Measurements from ENCODE around the gene CSRP2.

The CSRP2 gene

DNA sequence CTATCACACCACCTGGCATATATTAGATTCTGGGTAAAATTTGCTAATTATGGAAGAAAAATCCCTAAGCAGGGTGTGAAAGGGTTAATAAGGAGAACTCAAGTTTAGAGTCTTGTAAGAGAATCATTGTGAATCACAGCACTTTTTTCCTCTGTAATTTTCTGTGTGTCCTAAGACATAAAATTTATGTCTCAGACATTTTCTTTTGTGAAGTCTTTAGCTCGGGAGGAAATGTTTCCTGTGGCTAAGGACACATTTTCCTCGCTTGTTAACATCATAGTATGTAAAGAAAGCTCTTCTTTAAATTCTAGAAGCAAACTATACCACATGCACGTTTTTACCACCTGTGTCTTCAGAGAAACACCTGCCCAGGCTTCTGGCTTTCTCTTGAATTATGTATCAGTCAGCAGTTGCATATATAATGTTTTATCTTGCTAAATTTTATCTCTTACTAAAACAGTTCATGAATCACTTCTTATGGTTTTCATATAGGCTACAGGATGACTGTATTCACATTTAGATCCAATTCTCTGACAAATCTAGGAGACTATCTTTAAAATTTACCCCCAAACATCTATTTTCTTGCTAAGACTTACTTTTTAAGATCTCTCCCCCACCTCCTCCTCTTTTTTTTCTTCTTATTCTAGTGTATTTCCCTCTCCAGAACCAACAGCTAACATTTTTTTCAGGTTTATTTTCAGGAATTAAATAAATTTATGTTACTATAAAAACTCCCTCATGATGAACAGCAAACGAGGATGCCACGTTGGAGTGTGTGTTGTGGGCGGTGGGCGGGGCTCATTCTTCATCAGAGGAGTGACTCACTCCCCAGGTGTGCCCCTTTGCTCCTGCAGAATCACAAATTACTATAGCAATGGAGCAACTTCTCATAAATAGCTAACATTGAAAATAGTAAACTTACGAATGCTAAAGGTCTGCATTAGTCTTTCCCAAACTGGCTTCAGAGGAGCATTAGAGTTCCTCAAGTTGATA, 11.6 kb upstream of the CSRP2 start:
- DNase-seq = peak; percentile 34

DNA sequence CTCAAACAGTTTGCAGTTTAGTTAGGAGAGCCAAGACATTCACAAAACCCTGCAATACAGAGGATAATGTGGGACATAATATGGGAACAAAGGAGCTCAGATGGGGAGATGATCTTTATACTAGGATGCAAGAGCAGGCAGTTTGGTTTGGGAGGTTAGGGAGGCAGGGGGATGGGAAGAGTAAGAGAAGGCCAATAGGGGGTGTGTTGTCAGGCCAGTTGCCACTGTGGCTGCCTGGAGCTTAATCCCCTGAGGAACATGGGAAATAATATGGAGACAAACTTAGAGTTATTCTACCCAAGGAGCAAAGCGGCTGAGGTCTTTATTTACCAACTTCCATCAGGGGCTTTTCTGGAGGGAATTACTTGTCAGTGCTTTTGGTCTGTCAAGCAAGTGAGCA, 10.0 kb upstream of the CSRP2 start:
- no peak for DNase-seq

DNA sequence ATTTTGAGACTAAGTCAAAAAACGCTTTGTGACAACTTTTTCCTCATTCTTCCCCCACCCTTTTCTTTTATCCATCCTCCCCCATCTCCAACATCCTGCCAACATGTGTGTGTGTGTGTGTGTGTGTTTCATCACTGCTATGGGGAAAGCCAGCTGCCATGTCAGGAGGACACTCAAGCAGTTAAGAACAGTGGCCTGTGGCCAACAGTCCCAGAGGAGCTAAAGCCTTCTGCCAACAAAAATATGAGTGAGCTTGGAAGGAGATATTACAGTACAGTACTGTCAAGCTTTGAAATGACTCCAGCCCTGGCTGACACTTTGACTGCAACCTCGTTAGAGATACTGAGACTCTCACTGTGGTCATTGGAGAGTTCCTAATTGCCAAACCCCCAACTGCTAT, 5.0 kb upstream of the CSRP2 start:
- DNase-seq = no peak

DNA sequence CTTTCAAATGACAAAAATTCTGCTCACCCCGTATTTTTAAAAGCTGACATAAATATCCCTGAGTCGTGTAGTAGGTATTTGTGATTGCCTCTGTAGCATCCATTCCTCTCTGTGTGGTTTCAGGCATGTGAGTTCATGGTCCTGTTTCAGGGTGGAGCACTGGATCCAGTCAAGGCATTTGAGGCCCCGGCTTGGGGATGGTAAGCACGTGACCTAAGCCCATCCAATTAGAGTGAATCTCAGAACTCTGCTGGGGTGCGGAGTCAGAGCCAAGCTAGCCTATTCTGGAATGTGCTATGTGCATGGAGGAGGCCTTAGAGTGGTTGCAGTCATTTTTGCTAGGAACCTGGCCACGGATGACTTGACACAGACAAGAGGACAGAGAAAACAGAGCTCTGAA, 4.3 kb upstream of the CSRP2 start:
- DNase-seq = no peak

DNA sequence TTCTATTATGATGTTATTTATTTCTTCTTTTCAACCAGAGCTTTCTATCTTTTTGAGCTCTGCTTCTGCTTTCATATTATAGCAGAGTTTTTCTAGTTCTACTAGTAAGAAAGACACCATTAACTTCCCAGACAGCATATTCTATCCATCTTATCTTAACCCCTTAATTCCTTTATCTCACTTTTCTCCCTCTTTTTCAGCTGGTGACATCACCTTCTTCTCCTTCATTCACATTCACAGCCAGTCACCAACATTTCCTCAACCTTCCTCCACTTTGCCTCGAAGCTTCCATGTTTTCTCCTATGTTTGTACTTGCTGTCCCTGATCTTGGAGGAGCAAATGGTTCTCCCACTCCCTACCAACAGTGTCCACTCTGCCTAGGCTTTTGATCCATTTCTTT, 3.5 kb upstream of the CSRP2 start:
- DNase-seq = no peak

DNA sequence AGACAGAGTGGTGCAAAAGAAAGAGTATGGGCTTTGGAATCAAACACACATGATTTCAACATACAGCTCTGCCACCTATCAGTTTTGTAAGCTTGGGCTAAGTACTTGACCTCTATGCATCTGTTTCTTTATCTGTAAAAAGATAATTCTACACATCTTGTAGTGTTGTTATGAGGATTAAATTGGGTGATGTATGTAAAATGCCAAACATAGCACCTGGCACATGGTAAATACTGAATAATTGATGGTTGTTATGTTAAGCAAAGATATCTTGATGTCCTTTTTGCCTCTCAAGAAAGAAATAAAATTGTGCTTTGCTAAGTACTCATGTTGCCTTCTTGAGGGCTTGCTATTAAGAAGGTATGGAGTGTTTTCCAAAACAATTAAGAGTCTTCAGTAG, 2.3 kb upstream of the CSRP2 start:
- DNase-seq = no peak

DNA sequence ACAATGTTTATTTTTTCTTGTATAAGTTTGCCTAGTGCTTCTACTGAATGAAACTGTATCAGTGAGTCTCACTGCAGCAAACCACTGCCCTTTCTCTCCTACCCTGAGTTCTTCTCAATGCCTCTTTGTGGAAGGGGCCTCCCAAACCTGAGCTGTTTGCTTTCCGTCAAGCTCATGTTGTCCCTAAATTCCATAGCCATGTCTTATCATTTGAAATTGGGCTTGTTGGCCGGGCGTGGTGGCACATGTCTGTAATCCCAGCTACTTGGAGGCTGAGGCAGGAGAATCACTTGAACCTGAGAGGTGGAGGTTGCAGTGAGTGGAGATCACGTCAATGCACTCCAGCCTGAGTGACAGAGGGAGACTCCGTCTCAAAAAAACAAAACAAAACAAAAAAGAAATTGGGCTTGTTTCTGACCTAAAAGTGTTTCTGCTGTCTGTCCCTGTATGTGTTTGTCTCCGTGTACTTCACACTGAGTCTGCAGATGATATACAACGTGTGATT, 1.8 kb upstream of the CSRP2 start:
- no peak for DNase-seq

DNA sequence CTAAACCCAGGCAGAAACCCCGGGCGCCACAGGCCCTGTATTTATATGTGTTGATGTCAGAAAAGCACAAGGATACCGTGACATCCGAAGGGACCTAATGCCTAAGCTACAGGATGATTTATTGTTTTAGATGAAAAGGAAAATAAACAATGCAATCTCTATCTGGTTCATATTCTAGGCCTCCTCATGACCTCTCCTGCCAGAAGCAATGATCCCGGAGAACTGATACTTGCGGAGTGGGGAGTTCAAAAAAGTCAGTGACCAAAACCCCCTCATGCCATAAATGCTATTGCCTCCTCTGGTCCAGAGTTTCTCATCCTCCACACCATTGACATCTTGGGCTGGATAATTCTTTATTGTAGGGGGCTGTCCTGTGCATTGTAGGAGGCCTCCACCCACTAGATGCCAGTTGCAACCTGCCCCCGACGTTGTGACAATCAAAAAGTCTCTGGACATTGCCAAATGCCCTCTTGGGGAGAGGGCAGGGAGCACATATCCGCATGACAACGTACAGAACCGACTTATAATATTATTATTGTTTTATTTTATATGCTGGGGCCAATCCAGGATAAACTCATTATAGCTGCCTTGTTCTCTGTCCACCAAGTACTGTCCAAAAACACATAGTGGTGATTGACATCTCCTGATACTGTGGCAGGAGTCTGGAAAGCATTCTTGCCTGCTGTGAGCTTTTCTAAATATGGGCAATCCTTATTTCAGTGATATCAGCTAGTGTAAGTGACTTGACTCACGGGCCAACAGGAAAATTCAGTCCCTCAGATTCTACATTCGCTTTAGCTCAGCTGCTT, 1.1 kb upstream of the CSRP2 start:
- DNase-seq = no peak

DNA sequence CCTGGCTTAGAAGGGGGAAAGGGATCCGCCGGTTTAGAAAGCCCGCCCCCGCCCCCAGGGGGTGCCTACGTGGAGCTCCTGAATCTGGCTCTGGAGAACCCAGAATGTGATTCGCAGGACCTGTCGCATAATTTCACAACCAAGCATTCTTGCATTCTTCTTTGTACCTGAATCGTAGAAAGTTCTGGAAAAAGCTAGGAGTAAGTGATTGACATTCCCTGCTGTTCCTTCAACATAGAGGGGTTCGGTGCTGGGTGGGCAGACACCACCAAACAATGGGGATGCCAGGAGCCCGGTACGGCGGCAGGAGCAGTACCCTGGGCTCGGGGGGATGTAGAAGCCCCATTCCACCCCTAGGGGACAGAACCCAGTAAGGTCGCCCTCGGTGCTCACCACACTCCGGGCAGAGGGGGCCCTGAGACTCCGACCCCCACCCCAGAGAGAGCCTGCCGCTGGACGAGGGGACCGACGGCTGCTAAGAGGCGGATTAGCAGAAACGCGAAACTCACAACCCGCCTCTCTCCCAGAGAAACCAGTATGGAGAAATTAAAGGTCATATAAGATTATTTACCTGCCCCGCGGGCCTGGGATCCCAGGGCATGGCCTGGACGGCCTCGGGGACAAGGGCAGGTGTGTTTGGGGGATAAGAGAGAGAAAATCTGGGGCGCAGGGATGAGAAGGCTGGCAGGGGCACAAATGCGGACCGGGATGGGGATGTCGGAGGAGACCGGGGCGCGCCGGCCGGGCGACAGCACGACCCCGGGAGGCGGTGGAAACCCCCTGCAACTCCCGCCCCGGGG, 520 bp downstream of the CSRP2 start:
- DNase-seq = peak; percentile 6

DNA sequence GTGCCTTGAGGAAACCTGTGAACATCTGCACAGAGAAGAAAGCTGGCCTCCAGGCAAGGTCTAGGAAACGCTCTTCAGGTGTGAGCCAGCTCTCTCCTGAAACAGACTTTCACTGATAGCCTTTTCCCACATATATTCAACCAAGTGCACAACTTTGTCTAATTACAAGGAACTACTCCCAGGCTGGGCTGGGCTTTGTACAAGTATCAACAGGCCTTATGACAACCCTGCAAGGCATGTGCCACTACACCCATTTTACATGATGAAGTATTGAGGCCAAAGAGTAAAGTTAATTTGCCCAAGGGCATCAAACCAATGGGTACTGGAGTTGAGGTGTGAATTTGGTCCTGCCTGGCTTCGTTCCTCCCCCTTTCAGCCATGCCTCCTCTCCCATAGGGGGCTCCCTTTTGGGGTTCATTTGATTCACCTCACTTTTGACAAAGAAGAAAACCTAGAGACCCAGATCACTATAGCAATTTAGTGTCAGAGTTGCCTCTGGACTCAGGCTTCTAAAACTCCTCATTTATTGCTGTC, 2.1 kb downstream of the CSRP2 start:
- DNase-seq = no peak

DNA sequence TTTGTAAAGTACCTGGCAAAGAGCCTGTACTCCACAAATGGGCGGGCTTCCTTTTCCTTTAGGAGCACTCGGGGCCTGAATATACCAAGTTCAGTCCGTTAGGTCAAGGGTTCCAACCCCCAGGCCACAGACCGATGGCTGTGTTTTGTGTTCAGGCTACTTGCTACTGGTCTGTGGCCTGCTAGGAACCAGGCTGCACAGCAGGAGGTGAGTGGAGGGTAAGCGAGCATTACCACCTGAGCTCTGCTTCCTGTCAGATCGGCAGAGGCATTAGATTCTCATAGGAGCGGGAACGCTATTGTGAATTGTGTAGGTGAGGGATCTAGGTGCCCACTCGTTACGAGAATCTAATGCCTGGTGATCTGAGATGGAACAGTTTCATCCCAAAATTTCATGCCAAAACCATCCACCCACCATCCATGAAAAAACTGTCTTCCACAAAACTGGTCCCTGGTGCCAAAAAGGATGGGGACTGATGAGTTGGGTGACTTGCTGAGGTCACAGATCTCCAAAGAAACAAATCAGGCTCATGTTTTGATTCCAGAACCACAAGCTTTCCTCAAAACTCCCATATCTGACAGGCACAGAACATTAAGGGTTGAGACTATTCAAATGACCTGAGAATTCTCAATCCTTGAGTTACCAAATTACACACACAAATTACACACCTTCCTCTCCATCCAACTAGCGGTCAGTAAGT, 4.2 kb downstream of the CSRP2 start:
- no peak for DNase-seq

DNA sequence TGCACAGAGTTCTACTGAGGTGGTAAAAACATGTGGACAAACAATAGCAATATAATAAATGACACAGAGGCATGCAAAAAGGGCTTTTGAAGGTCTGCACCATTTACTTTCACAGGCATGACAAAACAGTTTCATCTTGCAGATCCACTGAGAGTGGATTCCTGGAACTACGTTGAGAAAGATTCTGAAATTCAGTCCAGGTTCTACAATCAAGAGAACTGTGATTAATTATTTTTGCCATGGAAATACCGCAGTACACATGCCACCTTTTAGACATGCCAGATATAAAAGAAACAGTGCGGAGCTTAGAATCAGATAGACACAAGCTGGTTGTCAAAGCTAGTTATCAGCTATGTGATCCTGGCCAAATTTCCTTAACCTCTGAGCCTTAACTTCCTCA, 4.8 kb downstream of the CSRP2 start:
- DNase-seq = no peak

DNA sequence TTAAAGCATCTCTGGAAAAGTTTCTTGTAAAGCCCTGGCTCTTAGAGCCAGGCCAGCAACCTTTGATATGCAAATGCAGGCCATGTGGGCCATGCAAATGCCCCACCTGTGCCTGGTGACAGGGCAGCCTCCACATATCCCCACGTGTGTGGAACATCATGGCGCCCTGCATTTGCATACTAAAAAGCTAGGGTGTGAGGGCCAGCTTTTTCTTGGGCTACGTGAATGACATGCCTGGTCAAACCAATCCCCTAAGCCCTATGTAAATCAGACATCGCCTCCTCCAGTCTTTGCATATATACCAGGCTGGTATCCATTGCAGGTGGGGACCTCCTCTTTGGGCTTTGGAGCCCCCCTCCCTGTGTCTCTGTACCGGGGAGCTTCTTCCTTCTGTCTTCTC, 6.4 kb downstream of the CSRP2 start:
- no peak for DNase-seq

DNA sequence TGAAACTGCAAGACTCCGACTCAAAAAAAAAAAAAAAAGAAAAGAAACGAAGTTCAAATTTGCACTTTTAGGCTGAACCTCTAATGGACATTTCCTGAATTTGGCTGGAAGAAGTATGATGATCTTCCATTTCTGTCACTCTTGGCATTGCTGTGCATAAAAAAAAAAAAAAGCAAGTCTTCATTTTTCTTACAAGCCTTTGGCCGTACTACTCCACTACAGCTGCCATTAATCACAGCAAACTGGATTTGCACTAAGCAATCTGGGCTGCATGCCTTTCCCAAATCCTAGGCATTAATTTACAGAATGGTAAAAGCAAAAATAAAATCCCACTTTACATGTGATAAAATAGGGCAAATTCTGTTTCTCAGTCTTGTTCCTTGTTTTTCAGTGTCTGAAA, 7.1 kb downstream of the CSRP2 start:
- no peak for DNase-seq

DNA sequence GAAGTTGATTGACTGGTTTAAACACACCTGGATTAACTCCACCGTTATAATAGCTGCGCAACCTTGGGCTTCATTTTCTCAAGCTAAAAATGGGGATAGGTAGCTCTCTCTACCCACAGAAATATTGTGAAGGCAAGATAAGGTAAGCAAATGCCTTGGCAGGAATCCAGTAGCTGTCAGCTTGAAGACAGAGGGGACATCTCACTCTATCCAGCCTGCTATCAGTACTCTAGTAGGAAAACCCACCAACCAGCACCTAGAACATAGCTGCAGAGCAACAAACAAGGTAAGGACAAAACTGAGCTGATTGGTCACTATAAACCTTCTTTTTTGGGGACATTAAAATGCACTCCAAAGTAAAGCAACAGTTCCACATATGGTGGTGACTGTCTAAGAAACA, 7.7 kb downstream of the CSRP2 start:
- no peak for DNase-seq

DNA sequence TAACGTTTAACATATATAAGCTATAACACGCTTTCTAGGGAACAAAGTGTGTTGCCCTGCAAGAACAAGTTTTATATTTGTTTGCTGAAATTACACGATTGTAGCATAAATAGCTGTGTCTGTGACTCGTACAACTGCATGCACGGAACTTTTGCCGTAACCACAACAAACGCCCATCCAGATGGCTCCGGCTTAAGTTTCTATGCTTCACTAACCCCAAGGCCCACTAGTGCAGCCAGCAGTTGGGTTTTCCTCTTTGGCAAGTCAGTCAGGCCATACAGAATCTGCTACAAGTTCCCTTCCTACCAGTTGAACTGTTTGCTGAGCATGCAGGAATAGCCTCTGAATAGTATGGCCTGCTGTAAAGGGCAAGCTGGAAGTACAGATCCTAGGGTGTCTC, 12.1 kb downstream of the CSRP2 start:
- no peak for DNase-seq

DNA sequence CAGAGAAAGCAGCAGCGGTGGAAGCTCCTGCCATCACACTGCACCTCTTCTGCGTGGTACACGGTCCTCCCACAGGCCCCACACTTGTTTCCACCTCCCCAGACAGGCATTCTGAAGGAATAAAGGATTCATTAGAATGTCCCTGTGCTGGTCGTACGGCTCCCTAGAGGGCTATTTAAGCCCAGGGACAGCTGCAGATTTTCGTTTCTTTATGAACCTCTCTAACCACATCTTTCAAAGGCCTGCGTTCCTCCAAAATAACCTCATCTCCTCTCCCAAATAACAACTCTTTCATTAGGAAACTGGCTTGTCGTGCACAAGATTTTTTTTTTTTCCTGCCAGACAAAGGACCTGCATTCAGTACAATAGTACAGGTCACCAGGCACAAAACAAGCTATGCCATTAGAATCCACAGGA, 12.7 kb downstream of the CSRP2 start:
- DNase-seq = no peak

DNA sequence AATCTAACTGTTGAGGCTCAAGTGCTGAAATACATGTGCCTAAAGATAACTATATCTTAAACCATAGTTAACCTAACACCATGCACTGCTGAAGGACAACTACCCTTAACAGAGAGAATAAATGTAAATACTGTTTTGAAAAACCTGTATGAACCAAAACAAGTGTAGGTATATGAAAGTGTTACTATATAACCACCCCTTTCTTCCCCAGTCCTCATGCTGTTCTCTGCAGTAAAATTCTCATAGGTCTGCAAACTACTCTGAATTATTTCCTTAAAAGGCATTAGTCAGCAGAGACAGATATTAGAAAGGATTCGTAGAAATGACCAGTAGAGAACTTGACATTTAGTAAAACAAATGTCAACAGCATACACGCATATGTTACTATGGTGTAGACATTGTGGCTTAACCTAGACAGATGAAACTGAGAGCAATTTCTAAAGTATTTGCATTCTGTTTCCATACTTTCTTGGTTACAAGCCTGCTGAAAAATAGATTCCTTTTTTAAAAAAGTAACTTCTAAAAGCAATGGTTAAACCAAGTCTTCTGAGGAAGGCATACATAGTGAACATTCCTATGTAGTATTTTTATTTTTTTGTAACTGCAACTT, 13.9 kb downstream of the CSRP2 start:
- DNase-seq = no peak

DNA sequence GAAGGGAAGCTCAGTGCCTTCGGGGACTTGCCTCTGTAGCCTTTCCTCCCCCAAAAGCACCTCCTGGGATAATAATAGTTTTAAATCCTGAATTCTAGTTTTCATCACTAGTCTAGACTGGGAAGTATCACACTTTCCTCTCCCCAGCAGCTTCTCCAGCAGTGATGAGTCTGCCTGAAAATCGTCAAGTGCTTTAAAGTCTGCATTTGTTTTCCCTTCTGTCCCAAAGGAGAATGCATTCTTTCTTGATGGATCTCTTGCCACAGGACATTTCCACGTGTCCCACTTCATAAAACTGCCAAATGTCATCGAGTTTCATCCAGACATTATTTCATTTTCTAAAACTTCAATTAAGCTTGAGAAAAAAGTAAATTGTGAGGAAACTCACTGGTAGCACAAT, 15.0 kb downstream of the CSRP2 start:
- DNase-seq = no peak

DNA sequence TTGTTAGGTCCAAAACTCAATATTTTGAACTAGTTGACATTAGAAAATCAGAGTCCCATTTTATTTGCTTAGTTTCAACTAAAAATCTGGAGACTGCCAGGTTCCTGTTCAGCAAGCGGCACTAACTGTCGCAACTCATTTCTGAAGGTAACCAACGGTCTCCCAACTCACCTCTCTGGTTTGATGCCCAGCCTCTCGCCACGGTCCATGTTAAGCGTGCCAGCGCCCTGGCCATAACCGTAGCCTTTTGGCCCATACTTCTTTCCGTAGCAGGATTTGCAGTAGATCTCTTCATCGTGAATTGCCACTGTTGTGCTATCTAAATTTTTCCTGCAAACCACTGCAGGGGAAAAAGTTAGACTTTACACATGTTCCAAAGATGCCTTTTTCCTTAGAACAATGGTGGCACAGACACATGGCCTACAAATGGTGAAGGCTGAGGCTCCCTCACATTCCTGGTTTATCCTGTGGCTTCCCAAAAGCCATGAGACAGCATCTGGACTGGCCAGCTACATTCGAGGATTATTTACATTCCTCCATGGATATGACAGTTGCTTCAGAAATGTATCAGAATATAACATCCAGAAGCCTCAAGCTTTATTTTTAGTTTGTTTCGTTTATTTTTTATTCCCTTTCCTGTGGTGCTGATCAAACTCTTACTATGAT, 15.7 kb downstream of the CSRP2 start:
- no peak for DNase-seq

DNA sequence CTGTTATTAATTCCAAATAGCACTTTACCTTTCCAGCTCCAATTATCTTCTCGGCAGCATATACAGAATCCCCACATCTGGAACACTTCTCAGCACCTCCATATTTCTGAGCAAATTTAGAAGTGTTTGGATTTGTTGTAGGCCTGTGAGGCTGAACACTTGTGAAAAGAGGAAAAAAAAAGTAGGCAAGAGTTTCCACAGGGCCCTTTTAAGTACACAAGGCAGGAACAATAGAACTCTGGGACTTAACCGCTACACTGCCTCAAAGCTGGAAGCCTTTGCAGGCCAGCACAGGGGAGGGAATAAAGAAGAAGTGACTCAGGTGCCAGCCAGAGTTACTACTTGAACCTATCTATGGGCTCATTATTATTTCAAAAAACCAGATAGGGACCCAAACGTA, 18.6 kb downstream of the CSRP2 start:
- DNase-seq = no peak
